ENCODE results near the gene ADAM15.
A peak's percentile ranks its signal among the peaks of the same experiment; 100 is the strongest.

ADAM15 gene

GRCh38 chr1:155084722-155085503 lies 33.8 kb downstream of the ADAM15 start:
- peak; percentile 88 for DNase-seq (ENCODE audit: low read depth)

GRCh38 chr1:155085504-155086127 lies 34.5 kb downstream of the ADAM15 start:
- DNase-seq (ENCODE audit: low read depth), result no peak

DNA sequence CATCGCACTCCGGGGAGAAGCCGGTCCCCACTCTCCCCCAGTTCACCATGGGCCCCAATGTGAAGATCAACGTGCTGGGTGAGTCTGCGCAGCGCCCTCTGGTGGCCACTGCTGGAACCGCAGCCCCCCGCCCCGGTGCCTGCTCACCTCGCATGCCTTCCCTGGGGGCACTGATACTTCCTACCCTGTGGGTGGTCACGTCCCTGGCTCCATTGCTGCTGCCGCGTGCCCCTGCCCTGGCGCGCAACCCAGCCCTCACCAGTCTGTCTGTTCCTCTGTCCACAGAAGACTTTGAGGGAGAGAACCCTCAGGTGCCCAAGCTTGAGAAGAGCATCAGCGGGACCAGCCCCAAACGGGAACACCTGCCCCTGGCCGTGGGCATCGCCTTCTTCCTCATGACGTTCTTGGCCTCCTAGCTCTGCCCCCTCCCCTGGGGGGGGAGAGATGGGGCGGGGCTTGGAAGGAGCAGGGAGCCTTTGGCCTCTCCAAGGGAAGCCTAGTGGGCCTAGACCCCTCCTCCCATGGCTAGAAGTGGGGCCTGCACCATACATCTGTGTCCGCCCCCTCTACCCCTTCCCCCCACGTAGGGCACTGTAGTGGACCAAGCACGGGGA lies 35.1 kb downstream of the ADAM15 start:
- no peak for DNase-seq (ENCODE audit: low read depth)

- DNase-seq (ENCODE audit: low read depth), result no peak
Observed at GRCh38 chr1:155086856-155087535, 35.9 kb downstream of the ADAM15 start.

DNA sequence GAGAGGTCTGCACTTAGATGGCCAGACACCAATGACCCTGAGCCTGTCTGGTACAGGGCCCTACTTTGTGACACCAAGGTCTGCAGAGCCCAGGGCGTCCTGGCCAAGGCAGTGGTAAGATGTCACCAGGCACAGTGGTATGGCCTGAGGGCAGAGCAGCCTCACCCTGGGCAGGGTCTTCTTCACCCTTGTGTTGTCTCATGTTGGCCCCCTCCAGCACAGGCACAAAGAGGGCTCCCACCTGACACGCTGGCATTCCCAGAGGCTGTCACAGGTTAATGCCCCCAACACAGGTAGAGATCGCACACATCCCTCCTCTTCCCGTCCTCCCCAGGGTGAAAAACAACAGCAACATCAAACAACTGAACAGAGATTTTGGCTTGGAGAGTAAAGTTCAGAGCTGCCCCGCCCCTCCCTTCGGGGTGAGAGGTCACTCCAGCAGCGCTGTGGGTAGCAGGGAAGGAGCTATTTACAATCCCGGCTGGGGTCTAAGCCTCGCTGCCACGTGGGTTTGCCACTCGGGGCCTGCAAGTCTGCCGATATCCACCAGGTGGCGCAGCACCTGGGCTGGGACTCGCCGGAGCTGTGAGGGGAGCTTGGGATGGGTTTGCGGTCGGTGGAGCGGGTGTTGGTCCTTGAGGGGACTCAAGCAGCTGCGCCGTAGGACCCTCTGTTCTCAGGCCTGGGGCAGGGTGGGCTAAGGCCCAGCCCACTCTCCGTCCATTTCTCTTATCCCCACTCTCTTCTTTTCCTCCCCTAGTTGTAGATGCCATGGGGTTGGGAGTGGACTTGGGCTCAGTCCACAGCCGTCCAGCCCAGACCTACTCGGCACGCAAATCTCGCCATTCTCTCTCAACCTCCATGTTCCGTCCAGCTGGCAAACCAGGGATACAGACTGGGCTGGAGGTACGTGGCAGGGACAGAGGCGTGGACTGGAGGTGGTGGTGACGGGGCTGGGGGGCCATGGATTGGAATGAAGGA lies 40.2 kb downstream of the ADAM15 start:
- peak; percentile 35 for DNase-seq (ENCODE audit: low read depth)

DNA sequence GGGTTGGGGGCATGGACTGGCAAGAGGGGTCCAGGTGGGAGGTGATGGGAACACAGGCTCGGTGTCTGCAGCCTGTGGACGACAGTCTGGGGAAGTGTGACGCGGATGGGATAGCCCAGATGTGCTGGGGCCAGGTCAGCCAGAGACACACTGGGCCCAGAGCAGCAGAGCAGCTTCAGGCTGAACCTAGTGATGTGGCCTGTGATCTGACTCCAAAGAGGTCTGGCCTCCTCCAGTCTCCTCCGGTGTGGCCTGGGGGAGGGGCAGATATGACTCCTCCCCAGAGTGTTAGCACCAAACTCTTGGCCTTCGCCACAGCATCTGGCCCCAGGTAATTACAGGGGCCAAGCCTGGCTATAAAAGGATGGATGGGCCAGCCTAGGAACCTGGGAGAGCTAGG lies 41.0 kb downstream of the ADAM15 start:
- no peak for DNase-seq (ENCODE audit: low read depth)

DNA sequence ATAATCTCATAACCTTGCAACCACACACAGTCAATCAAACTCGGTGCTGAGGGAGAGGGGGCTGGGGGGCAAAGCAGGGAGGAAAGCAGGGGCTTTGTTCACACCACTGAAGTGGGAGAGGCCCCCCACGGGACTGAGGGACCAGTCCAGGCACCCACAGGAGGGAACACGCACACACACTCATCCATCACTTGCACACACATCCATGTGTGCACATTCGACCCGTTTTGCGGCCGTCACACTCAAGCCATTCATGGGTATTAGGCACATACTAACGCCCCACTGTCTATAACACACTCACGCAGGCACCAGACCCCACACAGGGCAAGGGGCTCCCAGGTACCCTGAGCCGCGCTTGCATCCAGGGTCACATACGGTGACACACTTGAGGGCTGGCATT lies 41.5 kb downstream of the ADAM15 start:
- no peak for DNase-seq (ENCODE audit: low read depth)

DNA sequence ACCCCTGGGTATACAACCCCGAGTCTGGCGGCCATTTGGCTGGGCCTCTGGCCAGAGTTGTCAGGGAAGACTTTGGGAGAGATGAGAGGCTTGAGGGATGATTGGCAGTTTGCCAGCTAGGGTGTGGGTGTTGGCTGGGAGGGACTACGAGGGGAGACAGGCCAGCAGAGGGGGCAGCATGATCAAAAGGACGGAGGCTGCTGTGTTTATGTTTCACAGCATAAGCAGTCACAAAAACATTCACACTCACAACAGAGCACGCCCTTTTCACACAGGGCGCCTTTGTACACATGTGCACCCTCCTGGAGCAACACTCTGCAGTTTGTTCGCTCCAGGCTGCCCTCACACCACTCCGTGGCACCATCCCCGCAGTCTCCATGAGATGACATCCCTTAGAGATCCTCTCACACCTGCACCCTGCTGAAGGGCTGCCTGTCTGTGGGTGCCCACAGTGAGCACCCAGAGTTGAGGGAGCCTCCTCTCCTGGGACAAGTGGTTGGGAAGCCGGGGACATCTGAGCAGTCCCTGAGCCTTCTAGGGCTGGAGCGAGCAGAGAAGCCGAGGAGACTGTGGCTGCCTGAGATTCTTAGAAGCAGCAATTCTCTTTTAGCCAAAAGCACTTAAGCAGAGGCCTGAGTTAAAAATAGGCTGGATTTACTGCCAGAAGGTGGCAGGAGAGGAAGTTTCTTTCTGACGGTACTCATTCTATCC lies 43.0 kb downstream of the ADAM15 start:
- no peak for DNase-seq (ENCODE audit: low read depth)

- DNase-seq (ENCODE audit: low read depth), result no peak
Observed at GRCh38 chr1:155094622-155094948, 43.5 kb downstream of the ADAM15 start.

DNA sequence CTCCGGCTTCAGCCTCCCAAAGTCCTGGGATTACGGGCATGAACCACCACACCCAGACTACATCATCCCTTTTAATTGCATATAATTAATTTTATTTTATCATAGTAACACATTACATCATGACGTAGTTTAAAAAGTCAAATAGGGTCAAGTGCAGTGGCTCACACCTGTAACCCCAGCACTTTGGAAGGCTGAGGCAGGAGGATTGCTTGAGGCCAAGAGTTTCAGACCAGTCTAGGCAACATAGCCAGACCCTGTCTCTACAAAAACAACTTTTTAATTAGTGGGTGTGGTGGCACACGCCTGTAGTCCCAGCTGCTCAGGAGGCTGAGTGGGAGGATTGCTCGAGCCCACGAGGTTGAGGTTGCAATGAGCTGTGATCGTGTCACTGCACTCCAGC lies 48.2 kb downstream of the ADAM15 start:
- DNase-seq (ENCODE audit: low read depth), result no peak

- no peak for DNase-seq (ENCODE audit: low read depth)
Observed at GRCh38 chr1:155103325-155103724, 52.2 kb downstream of the ADAM15 start.

DNA sequence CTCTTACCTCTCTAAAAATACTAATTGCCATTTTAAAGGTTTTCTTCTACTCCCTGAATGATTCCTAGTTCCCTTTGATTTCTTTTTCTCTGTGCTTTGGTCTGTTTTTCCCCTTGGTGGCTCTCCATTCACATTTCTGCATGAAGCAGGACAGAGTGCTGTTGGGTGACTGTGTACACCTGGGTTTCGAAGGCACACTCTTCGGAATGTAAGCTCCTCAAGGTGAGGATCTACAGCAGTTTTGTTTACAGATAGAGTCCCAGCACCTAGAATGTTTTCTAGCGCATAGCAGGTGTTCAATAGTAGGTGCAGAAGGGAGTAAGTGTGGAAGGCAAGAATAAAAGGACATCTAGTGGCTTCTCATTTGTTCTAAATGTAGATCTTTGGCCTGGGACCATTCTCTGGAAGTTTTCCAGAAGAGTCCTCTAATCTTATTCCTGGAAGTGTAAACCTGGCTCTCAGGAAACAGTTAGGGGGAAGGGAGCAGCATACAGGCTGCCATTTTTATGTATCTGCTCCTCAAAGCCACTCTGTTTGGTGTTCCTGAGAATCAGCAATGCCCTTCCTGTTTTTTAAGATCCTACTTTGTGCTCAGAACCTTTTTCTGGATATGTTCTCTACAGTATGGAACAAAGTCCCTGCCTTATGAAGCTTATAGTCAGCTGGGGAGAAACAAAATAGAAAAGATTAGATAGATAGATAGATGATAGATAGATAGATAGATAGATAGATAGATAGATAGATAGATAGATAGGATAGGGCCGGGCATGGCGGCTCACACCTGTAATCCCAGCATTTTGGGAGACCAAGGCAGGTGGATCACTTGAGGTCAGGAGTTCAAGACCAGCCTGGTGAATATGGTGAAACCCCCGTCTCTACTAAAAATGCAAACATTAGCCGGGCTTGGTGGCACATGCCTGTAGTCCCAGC lies 53.8 kb downstream of the ADAM15 start:
- no peak for DNase-seq (ENCODE audit: low read depth)

DNA sequence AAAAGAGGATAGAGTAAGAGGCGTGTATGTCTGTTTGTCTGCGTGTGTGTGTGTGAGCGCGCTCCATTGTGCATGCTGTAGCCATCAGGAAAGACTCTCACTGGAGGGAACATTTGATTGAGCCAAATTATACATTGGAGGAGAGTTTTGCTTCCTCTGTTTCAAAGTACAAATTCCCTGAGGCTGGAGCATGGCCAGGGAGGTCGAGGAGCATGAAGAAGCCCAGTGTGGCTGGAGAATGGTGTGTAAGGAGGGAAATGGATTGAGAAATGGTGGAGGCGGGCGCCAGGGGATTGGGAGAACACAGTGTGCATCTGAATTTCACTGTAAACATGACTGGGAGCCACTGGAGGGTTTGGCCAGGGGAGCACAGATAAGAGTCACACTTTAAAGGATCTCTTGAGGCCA lies 54.5 kb downstream of the ADAM15 start:
- peak; percentile 16 for DNase-seq (ENCODE audit: low read depth)

DNA sequence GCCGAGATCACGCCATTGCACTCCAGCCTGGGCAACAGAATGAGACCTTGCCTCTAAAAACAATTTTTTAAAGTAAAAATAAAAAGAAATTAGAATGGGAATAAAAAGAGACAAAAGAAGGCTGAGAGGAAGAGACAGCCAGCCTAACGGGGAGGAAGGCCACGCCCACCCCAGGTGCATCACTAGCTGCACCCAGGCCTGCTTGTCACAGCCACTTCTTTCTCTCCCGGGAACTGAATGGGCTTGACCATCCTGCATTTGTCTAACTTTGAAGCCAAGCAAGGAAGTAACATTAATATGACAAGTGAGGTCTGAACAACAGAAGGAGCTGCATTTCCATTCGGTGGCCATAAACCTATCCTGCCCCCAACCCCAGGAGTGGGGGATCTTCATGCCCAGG lies 55.7 kb downstream of the ADAM15 start:
- DNase-seq (ENCODE audit: low read depth), result no peak

DNA sequence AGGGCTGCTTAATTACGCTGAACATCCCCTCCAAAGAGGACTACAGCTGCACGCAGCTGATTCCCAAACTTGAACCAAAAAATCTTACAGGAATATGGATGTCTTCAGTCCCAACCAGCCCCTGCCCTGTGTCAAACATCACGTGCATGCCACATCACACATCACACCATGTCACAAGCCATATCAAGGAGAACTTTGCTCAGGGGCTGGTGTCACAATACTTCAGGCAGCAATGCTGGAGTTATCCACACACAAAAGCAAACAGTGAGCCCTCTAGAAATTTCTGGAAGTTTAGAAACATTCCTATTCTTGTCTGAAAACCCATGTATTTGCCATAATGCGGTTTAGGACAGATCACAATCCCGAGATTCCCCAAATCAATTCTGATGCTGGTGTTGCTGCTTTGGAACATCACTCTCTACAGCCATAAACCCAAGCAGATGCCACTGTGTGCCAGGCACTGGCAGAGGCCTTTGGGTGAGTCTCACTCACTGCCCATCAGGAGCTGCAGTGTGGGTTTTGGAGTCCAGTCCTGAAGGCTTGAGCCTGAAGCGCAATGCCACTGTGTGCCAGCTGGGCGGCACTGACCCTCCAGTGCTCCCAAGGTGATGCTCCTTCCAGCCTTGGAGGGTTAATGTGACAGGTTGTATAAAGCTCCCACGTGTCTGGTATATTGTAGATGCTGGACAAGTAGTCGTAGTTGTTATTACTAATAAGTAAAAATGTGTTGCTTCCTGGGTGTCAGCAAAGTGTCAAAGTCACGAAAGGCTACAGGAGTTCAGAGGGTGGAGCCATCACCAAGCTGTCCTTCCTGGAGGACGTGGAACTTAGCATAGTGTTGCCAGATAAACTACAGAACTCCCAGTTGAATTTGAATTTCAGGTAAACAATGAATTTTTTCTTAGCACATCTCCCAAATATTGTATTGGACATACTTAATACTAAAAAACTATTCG lies 56.5 kb downstream of the ADAM15 start:
- no peak for DNase-seq (ENCODE audit: low read depth)

GRCh38 chr1:155108296-155108695 lies 57.2 kb downstream of the ADAM15 start:
- DNase-seq (ENCODE audit: low read depth), result no peak

GRCh38 chr1:155110381-155110780 lies 59.3 kb downstream of the ADAM15 start:
- no peak for DNase-seq (ENCODE audit: low read depth)

- DNase-seq (ENCODE audit: low read depth), result no peak
Observed at GRCh38 chr1:155110826-155111225, 59.7 kb downstream of the ADAM15 start.

Data from fibroblast of gingiva (primary cell).